Left colon (tissue), 2 donors: ENCODE data around the gene ADAMTS16. TPM values are rescaled to one million over a fixed set of nuclear protein-coding genes. Genes with fewer than 3 reads are reported as not detected.

ENCODE experiments used
- ATAC-seq: fragments of 200-7000 bp; cut with Tn5 transposase; one replicate; pipeline ENCODE4 v1.9.1; 2020; ENCODE audit warnings: mild to moderate bottlenecking, moderate library complexity
- DNase-seq, 2 donors: peaks; one replicate each; pipeline ENCODE4 v3.0.0-alpha.2; 2020
- intact Hi-C, 2 donors: fragments of 100-400 bp; cut with DNase I in 1 of 2; cut with micrococcal nuclease in 1 of 2; formaldehyde crosslinking; loops; one replicate each; pipeline versions ENCODE4 v1.11.2 to v1.14.0; 2022; cut with DNase I, micrococcal nuclease
- total RNA-seq, 2 donors: library from RNA; stranded (reverse); fragmentation: NEBNext Ultra II Directional; extraction: Animal tissue kit (Norgen Biotek cat#: 25700); gene quantifications; one replicate each; pipeline ENCODE4 v1.2.1, GENCODE V29; 2021
- donor health status: DM: no; HTN: no; CAD: no.
- donor health status: DM: yes; HTN: yes; CAD: no.

The ADAMTS16 gene
- total RNA-seq, 2 donors from 2014 or later, result 0.31 TPM; not detected in 1

DNA sequence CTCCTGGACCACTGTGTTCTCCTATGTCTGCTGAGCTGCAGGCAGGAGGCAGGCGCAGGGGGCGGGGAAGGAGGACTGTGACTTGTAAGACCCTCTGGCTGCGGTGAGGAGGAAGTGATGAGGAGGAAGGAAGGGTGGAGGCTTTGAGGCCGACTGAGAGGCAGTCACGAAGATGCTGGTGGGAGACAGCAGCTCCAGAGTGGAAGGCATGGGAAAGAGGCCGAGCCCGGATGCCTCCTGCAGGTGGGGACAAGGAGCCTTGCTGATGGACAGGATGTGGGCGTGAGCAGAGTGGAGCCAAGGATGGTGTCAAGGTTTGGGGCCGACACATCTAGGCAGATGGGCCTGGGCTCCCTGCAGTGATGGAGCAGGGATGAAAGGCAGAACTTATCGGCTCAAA lies 208.0 kb downstream of the ADAMTS16 start:
- DNase-seq, result no peak
- ATAC-seq, result no peak
- intact Hi-C loops, result no loop called here

DNA sequence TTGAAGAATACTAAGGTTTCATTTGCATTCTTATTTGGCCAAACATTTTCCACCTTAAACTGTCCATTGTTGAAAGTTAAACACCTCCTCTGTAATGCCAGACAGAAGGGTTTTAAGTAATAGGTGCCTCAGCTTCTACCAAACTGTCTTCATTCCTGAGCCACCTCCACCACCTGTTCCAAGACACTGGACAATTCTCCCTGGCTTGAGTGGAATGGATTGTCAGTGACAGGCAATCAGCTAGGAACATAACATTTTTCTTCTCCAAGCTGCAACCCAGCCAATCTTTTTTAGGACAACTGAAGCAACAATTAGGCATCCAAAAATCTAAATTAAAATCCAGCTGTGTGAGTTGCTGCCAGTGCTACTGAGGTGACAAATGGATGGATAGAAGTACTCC lies 208.4 kb downstream of the ADAMTS16 start:
- intact Hi-C loops, result no loop called here
- no peak for DNase-seq
- no peak for ATAC-seq

DNA sequence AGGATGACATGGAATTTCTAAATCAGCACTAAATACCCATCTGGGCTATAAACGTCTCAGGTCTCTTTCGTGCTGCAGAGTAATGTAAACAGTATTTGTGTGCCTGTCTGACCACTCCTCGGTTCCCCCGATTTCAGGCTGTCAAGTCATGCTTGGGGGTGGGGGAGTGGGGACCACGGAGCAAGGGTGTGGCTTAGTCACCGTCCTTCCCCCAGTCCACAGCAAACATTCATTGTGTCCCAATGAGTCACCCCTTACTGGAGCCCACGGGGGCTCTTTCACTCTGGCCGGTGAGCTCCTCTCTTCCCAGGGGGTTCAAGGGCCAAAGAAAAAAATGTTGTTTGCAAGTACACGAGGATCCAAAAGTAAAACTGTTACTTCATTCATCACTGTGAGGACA lies 210.0 kb downstream of the ADAMTS16 start:
- ATAC-seq, result no peak
- DNase-seq, result no peak
- intact Hi-C loops, result no loop called here

DNA sequence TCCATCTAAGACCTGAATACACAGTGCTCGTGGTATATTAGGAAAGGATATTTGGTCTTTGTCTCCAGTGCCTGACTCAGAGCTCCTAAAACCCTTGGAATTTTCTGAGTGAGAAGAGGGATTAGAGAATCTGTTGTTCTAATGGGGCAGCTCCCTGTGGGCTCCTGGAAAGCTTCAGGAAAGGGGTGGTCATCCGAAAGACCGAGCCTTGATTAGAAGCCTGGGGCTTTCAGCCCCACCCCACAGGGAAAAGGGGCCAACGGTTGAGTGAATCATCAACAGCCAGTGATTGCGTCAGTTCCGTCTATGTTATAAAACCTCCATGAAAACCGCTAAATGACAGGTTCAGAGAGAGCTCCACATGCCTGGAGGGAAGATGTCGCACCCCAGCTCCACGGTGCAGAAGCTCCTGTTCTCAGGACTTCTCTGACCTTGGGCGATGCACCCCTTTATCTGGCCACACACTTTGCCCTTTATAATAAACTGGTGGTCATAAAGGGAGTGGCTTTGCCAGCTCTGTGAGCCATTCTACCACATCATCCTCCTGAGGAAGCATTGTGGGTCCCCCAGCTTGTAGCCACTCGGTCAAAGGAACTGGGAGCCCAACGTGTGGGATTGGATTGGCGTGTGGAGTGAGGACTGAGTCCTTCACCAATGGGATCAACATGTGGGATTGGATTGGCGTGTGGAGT lies 211.3 kb downstream of the ADAMTS16 start:
- ATAC-seq (no peak), DNase-seq (no peak)
- intact Hi-C loops, result no loop called here

DNA sequence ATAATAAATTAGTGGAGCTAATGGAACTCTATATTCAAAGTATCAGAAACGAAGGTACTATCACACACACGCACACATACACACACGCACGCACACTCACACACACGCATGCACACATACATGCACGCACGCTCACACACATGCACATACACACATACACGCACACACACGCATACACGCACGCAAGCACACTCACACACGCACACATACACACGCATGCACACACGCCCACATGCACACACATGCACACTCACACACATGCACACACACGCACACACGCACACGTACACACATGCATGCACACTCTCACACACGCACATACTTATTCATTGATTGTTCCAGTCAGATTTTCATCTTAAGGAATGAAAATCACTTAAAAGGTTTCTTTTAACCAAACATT lies 212.5 kb downstream of the ADAMTS16 start:
- intact Hi-C loops, result no loop called here
- no peak for DNase-seq
- ATAC-seq, result no peak

DNA sequence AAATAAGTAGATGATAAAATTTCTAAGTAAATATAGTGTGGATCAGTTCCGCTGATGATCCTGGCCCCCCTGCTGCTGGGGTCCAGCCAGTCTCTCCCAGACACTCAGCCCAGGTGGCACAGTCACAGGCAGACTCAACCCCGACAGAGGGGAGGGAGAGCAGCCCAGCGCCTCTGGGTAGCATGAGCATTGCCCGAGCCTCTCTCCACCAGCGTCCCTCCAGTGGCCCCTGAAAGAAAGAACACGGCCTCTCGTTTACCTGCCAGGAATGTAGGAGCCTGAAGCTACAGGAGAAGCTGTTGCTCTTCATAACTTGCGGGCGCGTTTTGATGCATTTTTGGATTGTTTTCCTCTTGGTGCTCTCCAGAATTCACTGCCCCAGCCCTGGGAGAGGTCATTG lies 213.6 kb downstream of the ADAMTS16 start:
- DNase-seq, result no peak
- ATAC-seq, result no peak
- intact Hi-C loops, result no loop called here

DNA sequence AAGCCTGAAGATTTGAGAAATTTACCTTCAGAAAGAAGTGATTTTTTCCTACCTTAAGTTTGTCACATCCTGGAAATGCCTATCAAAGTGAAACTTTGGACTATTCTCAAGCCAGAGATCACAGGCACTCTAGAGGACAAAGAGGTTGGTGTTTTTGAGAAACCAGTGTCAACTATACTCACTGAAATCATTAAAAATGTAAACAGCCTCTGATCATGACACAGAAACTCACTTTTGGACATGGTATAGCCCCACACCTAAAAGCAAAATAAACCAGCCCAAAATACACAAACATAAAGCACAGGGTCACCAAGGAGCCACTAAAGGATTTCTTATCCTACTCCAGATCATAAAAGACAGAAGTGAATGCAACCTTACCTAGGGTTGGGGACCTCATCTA lies 216.6 kb downstream of the ADAMTS16 start:
- no peak for ATAC-seq
- no peak for DNase-seq
- intact Hi-C loops, result no loop called here

DNA sequence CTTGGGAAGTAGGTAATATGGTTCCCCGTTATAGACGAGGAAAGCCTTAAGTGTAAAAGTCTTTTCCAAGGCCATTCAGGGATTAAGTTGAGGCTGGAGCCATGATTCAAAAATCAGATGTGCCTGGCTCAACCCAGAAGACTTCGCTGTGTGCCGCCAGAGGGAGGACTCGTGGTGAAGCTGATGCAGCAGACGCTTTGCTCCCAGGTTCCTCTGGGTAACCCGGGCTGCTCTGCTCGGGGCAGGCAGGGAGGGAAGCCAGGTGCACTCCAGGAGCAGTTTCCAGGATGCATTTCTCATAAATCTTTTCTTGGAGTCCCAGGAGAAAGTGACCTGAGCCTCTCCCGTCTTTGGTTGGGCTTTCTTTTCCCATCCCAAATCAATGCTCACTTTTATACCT lies 219.5 kb downstream of the ADAMTS16 start:
- DNase-seq, result no peak
- intact Hi-C loops, result no loop called here
- ATAC-seq, result no peak

DNA sequence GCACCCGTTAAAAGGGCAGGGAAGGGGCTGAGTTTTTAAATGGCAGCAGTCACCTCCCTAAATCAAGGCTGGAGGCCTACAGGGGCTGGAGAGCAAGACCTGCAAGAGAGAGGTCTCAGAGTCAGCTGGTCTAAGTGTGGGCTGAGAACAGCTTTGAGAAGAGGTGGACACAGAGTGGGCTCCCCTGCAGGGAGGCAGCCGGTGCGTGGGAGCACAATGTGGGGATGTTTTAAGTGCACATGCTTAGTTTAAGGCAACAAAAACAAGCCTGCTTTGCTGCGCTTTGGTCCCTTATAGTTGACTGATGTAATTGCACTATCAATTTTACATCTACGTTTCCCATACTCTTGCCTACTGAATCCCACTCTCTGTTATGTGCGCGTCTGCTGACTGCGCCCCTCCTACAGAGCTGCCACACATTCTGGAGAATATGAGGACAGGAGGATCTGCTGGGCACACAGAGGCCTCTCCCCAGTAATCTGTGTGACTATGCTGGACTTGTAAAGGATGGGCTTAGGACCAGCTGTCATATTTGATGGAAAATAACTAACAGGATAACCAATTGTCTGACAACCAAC lies 220.3 kb downstream of the ADAMTS16 start:
- ATAC-seq, result no peak
- no peak for DNase-seq
- intact Hi-C loops, result no loop called here

DNA sequence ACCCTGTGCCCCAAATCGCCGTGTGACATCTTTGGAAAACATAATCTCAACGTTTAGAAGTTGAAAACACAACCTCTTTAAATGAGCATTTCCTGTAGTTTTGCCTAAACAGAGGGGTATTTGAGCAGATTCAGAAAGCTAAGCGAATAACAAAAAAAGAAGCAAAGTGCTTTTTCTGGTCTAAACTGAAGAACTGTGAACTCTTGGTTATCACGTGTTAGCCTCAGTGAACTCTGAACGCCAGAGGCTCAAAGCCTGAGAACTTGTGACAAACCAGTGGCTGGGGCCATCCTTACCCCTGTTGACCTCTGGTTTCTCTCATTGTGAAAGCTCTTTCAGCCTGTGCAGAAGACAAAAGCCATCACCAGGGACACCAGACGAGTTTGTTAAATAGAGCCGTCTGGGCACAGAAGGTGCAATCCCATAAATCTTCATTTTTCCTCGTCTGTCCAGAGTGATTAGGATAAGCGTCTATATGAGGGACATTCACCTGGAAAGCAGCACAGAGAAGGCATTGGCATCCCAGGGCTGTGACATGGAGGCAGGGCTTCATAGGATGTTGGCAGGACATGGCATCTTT lies 220.9 kb downstream of the ADAMTS16 start:
- DNase-seq (no peak), ATAC-seq (no peak)
- intact Hi-C loops, result no loop called here

DNA sequence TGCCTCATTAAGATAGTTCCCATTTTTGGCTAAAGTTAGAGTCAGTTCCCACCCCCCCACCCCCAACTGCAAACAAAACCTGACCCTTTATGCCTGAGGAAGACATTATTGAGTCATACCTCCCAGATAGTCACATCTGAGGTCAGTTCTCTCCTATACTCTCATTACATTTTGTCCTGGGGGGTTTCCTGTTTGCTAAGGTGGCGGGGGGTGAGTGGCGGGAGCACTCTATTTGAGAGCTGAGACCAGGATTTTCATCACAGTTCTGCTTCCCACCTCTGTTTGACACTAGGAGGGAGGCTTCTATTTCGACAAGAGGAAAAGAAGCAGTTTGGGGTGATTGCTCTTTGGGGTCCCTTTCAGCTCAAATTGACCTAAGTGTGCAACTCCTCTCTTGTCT lies 222.9 kb downstream of the ADAMTS16 start:
- no peak for DNase-seq
- ATAC-seq, result no peak
- intact Hi-C loops, result no loop called here

DNA sequence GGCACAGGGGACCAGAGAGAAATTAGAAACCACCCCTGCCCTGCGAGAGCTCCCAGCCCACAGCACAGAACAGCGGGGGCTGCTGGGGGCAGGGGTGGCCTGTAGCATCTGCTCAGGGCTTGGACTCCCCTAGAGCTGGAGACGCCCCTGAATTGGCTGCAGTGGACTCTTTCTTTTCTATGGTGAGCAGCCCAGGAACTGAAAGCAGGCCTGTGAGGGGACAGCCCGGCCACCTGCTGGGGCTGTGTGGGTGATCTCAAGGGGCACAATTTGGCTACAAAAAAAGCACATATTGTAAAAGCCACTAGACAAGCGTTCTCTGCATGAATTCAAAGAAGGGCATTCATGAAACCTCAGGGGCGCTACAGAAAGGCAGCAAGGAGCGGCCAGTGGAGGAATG lies 224.8 kb downstream of the ADAMTS16 start:
- intact Hi-C loops, result no loop called here
- DNase-seq, result no peak
- no peak for ATAC-seq

DNA sequence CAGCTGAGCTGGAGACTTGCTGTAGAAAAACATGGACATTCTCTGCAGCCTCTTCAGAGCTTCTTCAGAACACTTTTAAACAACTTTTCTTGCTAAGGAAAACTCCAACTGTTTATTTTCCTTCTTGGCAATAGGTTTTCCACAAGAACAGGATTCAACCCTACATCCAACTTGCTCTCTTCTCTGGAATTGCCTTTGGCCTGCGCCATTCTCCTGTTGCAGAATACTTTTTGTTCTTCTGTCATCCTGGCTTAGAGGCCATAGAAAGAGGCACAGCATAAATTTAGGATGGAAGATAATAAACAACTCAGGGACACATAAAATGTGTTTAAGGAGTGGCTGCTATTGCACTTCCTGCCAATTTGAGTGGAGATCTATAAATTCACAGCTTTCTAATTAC lies 227.6 kb downstream of the ADAMTS16 start:
- ATAC-seq (no peak), DNase-seq (no peak)
- intact Hi-C loops, result no loop called here

DNA sequence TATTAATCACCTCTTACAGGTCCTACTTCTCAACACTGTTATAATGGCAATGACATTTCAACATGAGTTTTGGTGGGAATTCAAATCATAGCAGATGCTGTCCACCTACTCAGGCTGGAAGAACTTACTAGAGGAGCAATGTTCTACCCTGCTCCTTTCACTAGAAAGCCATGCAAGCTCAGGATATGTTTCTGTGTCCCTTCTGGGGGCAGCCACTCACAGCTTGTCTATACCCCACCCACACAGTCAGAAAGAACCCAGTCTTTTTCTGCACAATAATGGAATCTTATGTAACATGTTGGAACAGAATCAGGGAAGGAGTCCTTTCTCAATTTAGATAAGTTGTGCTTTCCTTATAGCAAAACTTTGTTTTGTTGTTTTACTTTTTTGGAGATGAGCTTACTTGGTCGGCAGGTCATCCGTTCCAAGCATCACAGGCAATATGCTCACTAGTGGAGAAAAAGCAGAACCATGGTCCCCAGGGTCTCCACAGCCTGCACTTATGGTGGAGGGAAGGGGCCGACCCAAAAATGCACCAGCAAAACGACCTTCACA lies 229.0 kb downstream of the ADAMTS16 start:
- intact Hi-C loops, result no loop called here
- ATAC-seq, result no peak
- no peak for DNase-seq
